DMS53 treated with DMSO at 0.1 percent for 48 hours (cell line): Measurements from ENCODE around the gene PTGES3.
"Not testable (repeated sequence)": the region's sequence is repeated elsewhere in the genome, so short reads cannot be mapped to it uniquely, and the experiment has no call there.

Experiments used
- DNase-seq: peaks from one replicate; lab custom pipeline; 2025; ENCODE audit not compliant: unreplicated experiment; lab: John Stamatoyannopoulos, UW

Gene PTGES3

GRCh38 chr12:56688129-56688845 lies at the start of gene PTGES3:
Gene PTGES3, minus strand, starts transcription at chr12:56688284. Its CDS starts 285 bp downstream, at chr12:56687999.
- DNase-seq: peak; percentile 98

DNA sequence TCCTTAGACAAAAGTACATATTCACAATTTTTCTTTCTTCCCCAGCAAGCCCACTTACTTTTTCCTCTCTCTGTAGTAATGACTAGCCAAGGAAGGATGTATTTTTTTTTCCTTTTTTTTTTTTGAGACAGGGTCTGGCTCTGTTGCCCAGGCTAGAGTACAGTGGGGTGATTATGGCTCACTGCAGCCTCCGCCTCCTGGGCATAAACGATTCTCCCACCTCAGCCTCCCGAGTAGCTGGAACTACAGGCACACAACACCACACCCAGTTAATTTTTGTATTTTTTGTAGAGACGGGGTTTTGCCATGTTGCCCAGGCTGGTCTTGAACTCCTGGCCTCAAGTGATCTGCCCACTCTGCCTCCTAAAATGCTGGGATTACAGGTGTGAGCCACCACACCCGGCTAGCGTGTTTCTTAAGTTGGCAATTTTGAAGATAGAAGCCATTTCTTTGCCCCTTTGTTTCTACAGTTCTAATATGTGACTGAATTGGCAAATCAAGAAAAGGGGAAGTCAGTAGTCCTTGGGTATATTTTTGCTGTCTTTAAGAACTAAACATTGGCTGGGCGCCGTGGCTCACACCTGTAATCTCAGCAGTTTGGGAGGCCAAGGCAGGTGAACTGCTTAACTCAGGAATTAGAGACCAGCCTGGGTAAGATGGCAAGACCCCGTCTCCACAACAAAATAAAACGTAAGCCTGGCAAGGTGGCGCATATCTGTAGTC lies 40.2 kb upstream of the PTGES3 start:
- DNase-seq: no peak

- not testable (repeated sequence) for DNase-seq
Measured at GRCh38 chr12:56726196-56726675, 38.2 kb upstream of the PTGES3 start.

DNA sequence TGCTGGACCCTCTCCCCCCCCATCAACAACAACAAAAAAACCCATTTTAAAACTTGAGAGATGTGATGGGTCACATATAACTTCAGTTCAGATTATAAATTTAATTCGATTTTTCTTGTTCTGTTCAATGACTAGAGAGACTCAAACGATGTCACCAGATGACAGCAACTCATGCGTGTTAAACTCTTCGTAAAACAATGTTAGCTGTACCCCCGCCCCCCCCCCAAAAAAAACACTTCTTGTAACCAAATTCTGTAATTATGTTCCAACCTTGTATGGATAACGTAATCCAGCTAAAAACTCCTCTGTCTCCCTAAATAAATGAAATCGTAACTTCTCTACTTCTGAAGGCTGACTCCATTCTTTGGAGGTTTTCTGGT lies 37.6 kb upstream of the PTGES3 start:
- peak; percentile 50 for DNase-seq

- DNase-seq: peak; percentile 98
Measured at GRCh38 chr12:56724972-56725722, 37.1 kb upstream of the PTGES3 start, which contains the start of gene NACA. Gene NACA, minus strand, starts transcription at chr12:56725299. Its CDS starts 778 bp downstream, at chr12:56724521.

DNA sequence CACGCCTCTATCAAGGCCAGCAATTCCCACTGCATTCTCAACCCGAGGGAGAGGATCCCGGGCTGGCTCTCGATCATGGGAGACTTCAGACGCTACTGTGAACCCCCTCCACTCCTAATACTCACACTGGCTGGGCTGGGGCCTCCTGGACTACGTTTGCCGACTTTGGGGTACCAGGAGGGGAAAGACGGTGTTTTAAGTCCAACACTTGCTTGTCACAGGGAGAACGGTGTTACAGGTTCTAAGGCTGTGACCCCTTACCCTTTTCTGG lies 36.6 kb upstream of the PTGES3 start:
- DNase-seq: no peak

GRCh38 chr12:56723889-56724700 lies 36.0 kb upstream of the PTGES3 start:
- DNase-seq: no peak

DNA sequence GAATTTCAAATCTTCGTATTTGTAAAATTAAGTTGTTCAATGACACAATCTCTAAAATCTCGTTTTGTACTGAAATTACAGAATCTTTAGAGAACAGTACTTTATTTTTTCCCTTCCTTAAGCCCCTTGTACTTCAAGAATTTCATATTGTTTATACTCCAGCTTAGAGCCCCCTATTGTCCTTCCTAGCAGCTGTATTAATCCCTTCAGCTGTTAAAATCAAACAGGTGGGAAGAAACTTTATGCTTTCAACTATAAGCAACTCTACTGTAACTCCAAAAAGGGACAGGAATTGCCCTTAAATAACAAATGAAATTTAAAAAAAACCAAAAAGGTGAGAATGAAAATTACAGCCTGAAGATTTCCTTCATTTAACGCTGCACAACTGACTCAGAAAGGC lies 35.3 kb upstream of the PTGES3 start:
- no peak for DNase-seq

- no peak for DNase-seq
Measured at GRCh38 chr12:56722832-56723231, 34.7 kb upstream of the PTGES3 start.

GRCh38 chr12:56721721-56722120 lies 33.6 kb upstream of the PTGES3 start:
- DNase-seq: no peak

DNA sequence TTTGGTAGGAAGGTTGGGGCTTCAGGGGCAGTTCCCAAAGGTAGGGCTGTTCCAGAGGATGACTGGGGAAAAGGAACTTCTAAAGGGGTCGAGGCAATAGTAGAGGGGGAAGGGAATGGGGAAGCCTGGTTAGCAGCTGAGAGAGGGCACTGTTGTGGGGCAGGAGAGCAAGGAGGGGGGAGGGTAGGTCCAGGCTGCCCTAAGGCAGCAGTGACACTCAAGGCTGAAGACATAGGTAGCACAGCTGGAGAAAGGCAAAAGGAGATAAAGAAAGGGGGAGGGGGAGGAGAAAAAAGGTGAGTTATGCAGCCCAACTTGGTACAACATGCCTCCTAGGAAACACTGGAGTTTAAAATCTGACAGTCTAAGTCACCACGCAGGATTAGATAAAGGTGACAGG lies 33.1 kb upstream of the PTGES3 start:
- no peak for DNase-seq

- DNase-seq: no peak
Measured at GRCh38 chr12:56720731-56721151, 32.7 kb upstream of the PTGES3 start.

GRCh38 chr12:56719056-56719455 lies 31.0 kb upstream of the PTGES3 start:
- DNase-seq: no peak

- no peak for DNase-seq
Measured at GRCh38 chr12:56718636-56719035, 30.6 kb upstream of the PTGES3 start.

GRCh38 chr12:56718149-56718548 lies 30.1 kb upstream of the PTGES3 start:
- no peak for DNase-seq

GRCh38 chr12:56716933-56717880 lies 29.1 kb upstream of the PTGES3 start:
- no peak for DNase-seq

- DNase-seq: no peak
Measured at GRCh38 chr12:56716458-56716857, 28.4 kb upstream of the PTGES3 start.

- DNase-seq: no peak
Measured at GRCh38 chr12:56715798-56716197, 27.7 kb upstream of the PTGES3 start.

GRCh38 chr12:56714431-56714929 lies 26.4 kb upstream of the PTGES3 start:
- DNase-seq: no peak

DNA sequence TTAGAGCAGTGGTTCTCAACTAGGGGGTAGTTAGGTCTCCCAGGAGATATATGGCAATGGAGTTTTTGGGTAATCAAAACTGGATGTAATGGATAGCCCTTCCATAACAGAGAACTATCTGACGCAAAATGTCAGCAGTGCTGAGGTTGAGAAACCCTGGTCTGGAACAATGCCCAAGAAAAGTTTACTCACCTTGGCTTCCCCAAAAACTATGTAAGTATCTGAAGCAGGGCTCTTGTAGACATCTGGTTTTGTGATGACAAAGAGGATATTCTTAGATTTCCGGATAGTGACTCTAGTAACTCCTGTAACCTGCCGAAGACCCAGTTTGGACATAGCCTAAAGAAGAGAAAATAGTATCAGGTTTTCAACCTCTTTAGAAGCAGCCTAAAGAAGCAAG lies 25.3 kb upstream of the PTGES3 start:
- no peak for DNase-seq
